HepG2 (cell line): ENCODE measurements around the gene EARS2.

ENCODE experiments used
- FIP1L1 ChIP-seq: fragments of 200-400 bp; formaldehyde crosslinking; IDR thresholded peaks from 2 replicates; pipeline ENCODE4 v1.6.1; 2018; ENCODE audit warnings: low read depth, mild to moderate bottlenecking, low read length, moderate library complexity, borderline replicate concordance; ENCODE audit not compliant: insufficient read depth
- IRF2 ChIP-seq: IDR thresholded peaks from 2 replicates; pipeline ENCODE4 v1.6.1; 2018; ENCODE audit warnings: missing genetic modification reagents, missing compliant biosample characterization
- NR2F2 ChIP-seq: IDR thresholded peaks from 2 replicates; pipeline ENCODE4 v1.6.1; 2012; ENCODE audit warnings: low read depth, inconsistent platforms, borderline replicate concordance
- SATB2 ChIP-seq: sonication (generic); formaldehyde crosslinking; IDR thresholded peaks from 2 replicates; pipeline ENCODE4 v1.5.0; 2020; ENCODE audit warnings: missing genetic modification reagents
- SMC3 ChIP-seq: IDR thresholded peaks from 2 replicates; pipeline ENCODE4 v1.6.1; 2011; ENCODE audit warnings: low read length, improper control_type of control experiment
- TAF1 ChIP-seq: sonication (generic); formaldehyde crosslinking; IDR thresholded peaks from 2 replicates; pipeline ENCODE4 v1.4.0; 2020; ENCODE audit warnings: missing genetic modification reagents
- ZFP41 ChIP-seq: sonication (generic); formaldehyde crosslinking; IDR thresholded peaks from 2 replicates; pipeline ENCODE4 v1.4.0; 2020; ENCODE audit warnings: mild to moderate bottlenecking, missing genetic modification reagents, borderline replicate concordance
- ZKSCAN8 ChIP-seq: IDR thresholded peaks from 2 replicates; pipeline ENCODE4 v1.6.1; 2016; ENCODE audit warnings: borderline replicate concordance, missing genetic modification reagents, missing compliant biosample characterization
- ZMYM3 ChIP-seq: sonication (generic); formaldehyde crosslinking; IDR thresholded peaks from 2 replicates; pipeline ENCODE4 v1.5.1; 2020; ENCODE audit warnings: mild to moderate bottlenecking, missing genetic modification reagents
- ZNF101 ChIP-seq: sonication (generic); formaldehyde crosslinking; IDR thresholded peaks from 2 replicates; pipeline ENCODE4 v1.4.0; 2020; ENCODE audit warnings: mild to moderate bottlenecking, low read depth, missing genetic modification reagents, borderline replicate concordance
- ZNF790 ChIP-seq: sonication (generic); formaldehyde crosslinking; IDR thresholded peaks from 2 replicates; pipeline ENCODE4 v1.8.0; 2022; ENCODE audit warnings: missing genetic modification reagents, mild to moderate bottlenecking, borderline replicate concordance
- TF ChIP-seq, protein P1 (sequence below): sonication (generic); formaldehyde crosslinking; IDR thresholded peaks from 2 replicates; pipeline ENCODE4 v1.8.1; 2022; ENCODE audit warnings: low read depth, mild to moderate bottlenecking, missing genetic modification reagents
- TF ChIP-seq, protein P2 (sequence below): sonication (generic); formaldehyde crosslinking; IDR thresholded peaks from 2 replicates; pipeline ENCODE4 v1.9.0; 2021; ENCODE audit warnings: missing genetic modification reagents, borderline replicate concordance
- TF ChIP-seq, protein P3 (sequence below): sonication (generic); formaldehyde crosslinking; IDR thresholded peaks from 2 replicates; pipeline ENCODE4 v1.8.1; 2023; ENCODE audit warnings: missing genetic modification reagents, inconsistent platforms, borderline replicate concordance

- TF ChIP-seq, protein P1, sequence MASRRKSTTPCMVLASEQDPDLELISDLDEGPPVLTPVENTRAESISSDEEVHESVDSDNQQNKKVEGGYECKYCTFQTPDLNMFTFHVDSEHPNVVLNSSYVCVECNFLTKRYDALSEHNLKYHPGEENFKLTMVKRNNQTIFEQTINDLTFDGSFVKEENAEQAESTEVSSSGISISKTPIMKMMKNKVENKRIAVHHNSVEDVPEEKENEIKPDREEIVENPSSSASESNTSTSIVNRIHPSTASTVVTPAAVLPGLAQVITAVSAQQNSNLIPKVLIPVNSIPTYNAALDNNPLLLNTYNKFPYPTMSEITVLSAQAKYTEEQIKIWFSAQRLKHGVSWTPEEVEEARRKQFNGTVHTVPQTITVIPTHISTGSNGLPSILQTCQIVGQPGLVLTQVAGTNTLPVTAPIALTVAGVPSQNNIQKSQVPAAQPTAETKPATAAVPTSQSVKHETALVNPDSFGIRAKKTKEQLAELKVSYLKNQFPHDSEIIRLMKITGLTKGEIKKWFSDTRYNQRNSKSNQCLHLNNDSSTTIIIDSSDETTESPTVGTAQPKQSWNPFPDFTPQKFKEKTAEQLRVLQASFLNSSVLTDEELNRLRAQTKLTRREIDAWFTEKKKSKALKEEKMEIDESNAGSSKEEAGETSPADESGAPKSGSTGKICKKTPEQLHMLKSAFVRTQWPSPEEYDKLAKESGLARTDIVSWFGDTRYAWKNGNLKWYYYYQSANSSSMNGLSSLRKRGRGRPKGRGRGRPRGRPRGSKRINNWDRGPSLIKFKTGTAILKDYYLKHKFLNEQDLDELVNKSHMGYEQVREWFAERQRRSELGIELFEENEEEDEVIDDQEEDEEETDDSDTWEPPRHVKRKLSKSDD (CRISPR knock-in tag): no peak
- TF ChIP-seq, protein P2, sequence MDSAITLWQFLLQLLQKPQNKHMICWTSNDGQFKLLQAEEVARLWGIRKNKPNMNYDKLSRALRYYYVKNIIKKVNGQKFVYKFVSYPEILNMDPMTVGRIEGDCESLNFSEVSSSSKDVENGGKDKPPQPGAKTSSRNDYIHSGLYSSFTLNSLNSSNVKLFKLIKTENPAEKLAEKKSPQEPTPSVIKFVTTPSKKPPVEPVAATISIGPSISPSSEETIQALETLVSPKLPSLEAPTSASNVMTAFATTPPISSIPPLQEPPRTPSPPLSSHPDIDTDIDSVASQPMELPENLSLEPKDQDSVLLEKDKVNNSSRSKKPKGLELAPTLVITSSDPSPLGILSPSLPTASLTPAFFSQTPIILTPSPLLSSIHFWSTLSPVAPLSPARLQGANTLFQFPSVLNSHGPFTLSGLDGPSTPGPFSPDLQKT (CRISPR knock-in tag): no peak
- TF ChIP-seq ZNF790 (CRISPR knock-in tag) (no peak), SATB2 (CRISPR knock-in tag) (no peak), SMC3 (no peak), ZFP41 (CRISPR knock-in tag) (no peak), IRF2 (no peak), ZKSCAN8 (CRISPR knock-in tag) (no peak), FIP1L1 (no peak), ZMYM3 (no peak), ZNF101 (no peak), TAF1 (no peak), NR2F2 (no peak)
- TF ChIP-seq, protein P3, sequence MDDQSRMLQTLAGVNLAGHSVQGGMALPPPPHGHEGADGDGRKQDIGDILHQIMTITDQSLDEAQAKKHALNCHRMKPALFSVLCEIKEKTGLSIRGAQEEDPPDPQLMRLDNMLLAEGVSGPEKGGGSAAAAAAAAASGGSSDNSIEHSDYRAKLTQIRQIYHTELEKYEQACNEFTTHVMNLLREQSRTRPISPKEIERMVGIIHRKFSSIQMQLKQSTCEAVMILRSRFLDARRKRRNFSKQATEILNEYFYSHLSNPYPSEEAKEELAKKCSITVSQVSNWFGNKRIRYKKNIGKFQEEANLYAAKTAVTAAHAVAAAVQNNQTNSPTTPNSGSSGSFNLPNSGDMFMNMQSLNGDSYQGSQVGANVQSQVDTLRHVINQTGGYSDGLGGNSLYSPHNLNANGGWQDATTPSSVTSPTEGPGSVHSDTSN: no peak
Measured at GRCh38 chr16:23587726-23588125, 30.6 kb upstream of the EARS2 start.
